ENCODE data around the gene PLEKHH1. TPM values are rescaled to one million over a fixed set of nuclear protein-coding genes. Genes with fewer than 3 reads are reported as not detected.
A peak's percentile ranks its signal among the peaks of the same experiment; 100 is the strongest.

The PLEKHH1 gene
- total and polyA plus RNA-seq, 4 donors = 0.59 to 14.0 (median 2.8) TPM

GRCh38 chr14:67562025-67562775 is 29.1 kb downstream of the PLEKHH1 start:
- Histone ChIP-seq H3K4me1 (ENCODE audit: control insufficient read depth in 1 of 2, insufficient read depth in 2 of 2, low read length in 2 of 2) (no peaks in the 10 kb centered on the region), H3K4me3 (ENCODE audit: low read length in 2 of 2) (no peak overlapping the region), H3K27me3 (ENCODE audit: control insufficient read depth in 1 of 2, insufficient read depth in 2 of 2, low read length in 1 of 2) (no peaks in the 10 kb centered on the region), H3K27ac (ENCODE audit: low read depth in 1 of 2, low read length in 2 of 2) (no peak overlapping the region), H3K36me3 (ENCODE audit: control insufficient read depth in 1 of 2, insufficient read depth in 2 of 2, low read length in 1 of 2) (no peaks in the 10 kb centered on the region), H3K9me3 (ENCODE audit: control insufficient read depth, low read length) (no peaks in the 10 kb centered on the region)
- DNase-seq = peak in 1 of 2 donors; percentile 47
- 87 to 90% methylated on average over 14 of the region's 14 CpGs for WGBS, 2 donors
- intact Hi-C loops (cut with DNase I) = no loop called here
- ATAC-seq (ENCODE audit: low FRiP score) = peak; percentile 15

- ATAC-seq (ENCODE audit: low FRiP score) (peak; percentile 46), DNase-seq (peak in 1 of 2 donors; percentile 60)
- no peaks in the 10 kb centered on the region for H3K27me3 ChIP-seq (ENCODE audit: control insufficient read depth in 1 of 2, insufficient read depth in 2 of 2, low read length in 1 of 2)
- no peak overlapping the region for H3K27ac ChIP-seq (ENCODE audit: low read depth in 1 of 2, low read length in 2 of 2)
- 90 to 94% methylated on average over 5 of the region's 5 CpGs for WGBS, 2 donors
- intact Hi-C loops (cut with DNase I) = no loop called here
- H3K4me3 ChIP-seq (ENCODE audit: low read length in 2 of 2) = no peak overlapping the region
- no peaks in the 10 kb centered on the region for H3K9me3 ChIP-seq (ENCODE audit: control insufficient read depth, low read length)
- H3K36me3 ChIP-seq (ENCODE audit: control insufficient read depth in 1 of 2, insufficient read depth in 2 of 2, low read length in 1 of 2) = no peaks in the 10 kb centered on the region
- no peaks in the 10 kb centered on the region for H3K4me1 ChIP-seq (ENCODE audit: control insufficient read depth in 1 of 2, insufficient read depth in 2 of 2, low read length in 2 of 2)
Measured at GRCh38 chr14:67562776-67563150, 29.7 kb downstream of the PLEKHH1 start.

- H3K27me3 ChIP-seq (ENCODE audit: control insufficient read depth in 1 of 2, insufficient read depth in 2 of 2, low read length in 1 of 2) = no peaks in the 10 kb centered on the region
- ATAC-seq (ENCODE audit: low FRiP score) (no peak), DNase-seq (no peak)
- WGBS, 2 donors = 85 to 86% methylated on average over 5 of the region's 5 CpGs
- H3K36me3 ChIP-seq (ENCODE audit: control insufficient read depth in 1 of 2, insufficient read depth in 2 of 2, low read length in 1 of 2) = no peaks in the 10 kb centered on the region
- no peaks in the 10 kb centered on the region for H3K4me1 ChIP-seq (ENCODE audit: control insufficient read depth in 1 of 2, insufficient read depth in 2 of 2, low read length in 2 of 2)
- intact Hi-C loops (cut with DNase I) = no loop called here
- H3K9me3 ChIP-seq (ENCODE audit: control insufficient read depth, low read length) = no peaks in the 10 kb centered on the region
- H3K27ac ChIP-seq (ENCODE audit: low read depth in 1 of 2, low read length in 2 of 2) = no peak overlapping the region
- no peak overlapping the region for H3K4me3 ChIP-seq (ENCODE audit: low read length in 2 of 2)
Measured at GRCh38 chr14:67564236-67564635, 31.1 kb downstream of the PLEKHH1 start.

GRCh38 chr14:67566908-67567307 is 33.8 kb downstream of the PLEKHH1 start:
- DNase-seq = peak in 1 of 2 donors; percentile 24
- ATAC-seq (ENCODE audit: low FRiP score) = no peak
- no peaks in the 10 kb centered on the region for H3K36me3 ChIP-seq (ENCODE audit: control insufficient read depth in 1 of 2, insufficient read depth in 2 of 2, low read length in 1 of 2)
- no peak overlapping the region for H3K27ac ChIP-seq (ENCODE audit: low read depth in 1 of 2, low read length in 2 of 2)
- intact Hi-C loops (cut with DNase I) = no loop called here
- 63 to 68% methylated on average over 6 of the region's 6 CpGs for WGBS, 2 donors
- no peaks in the 10 kb centered on the region for H3K9me3 ChIP-seq (ENCODE audit: control insufficient read depth, low read length)
- H3K4me3 ChIP-seq (ENCODE audit: low read length in 2 of 2) = no peak overlapping the region
- no peaks in the 10 kb centered on the region for H3K27me3 ChIP-seq (ENCODE audit: control insufficient read depth in 1 of 2, insufficient read depth in 2 of 2, low read length in 1 of 2)
- no peaks in the 10 kb centered on the region for H3K4me1 ChIP-seq (ENCODE audit: control insufficient read depth in 1 of 2, insufficient read depth in 2 of 2, low read length in 2 of 2)

- WGBS, 2 donors = 74 to 81% methylated on average over 3 of the region's 3 CpGs
- H3K36me3 ChIP-seq (ENCODE audit: control insufficient read depth in 1 of 2, insufficient read depth in 2 of 2, low read length in 1 of 2) = no peaks in the 10 kb centered on the region
- intact Hi-C loops (cut with DNase I) = loop anchor here in 1 of 2 donors (2.0 kb wide), 1 partner anchor 141 kb away; no protein-coding TSS in a partner anchor
- no peaks in the 10 kb centered on the region for H3K4me1 ChIP-seq (ENCODE audit: control insufficient read depth in 1 of 2, insufficient read depth in 2 of 2, low read length in 2 of 2)
- DNase-seq = peak in 1 of 2 donors; percentile 11
- no peaks in the 10 kb centered on the region for H3K9me3 ChIP-seq (ENCODE audit: control insufficient read depth, low read length)
- no peak overlapping the region for H3K27ac ChIP-seq (ENCODE audit: low read depth in 1 of 2, low read length in 2 of 2)
- no peaks in the 10 kb centered on the region for H3K27me3 ChIP-seq (ENCODE audit: control insufficient read depth in 1 of 2, insufficient read depth in 2 of 2, low read length in 1 of 2)
- no peak overlapping the region for H3K4me3 ChIP-seq (ENCODE audit: low read length in 2 of 2)
- no peak for ATAC-seq (ENCODE audit: low FRiP score)
Measured at GRCh38 chr14:67567654-67568053, 34.6 kb downstream of the PLEKHH1 start.

GRCh38 chr14:67569011-67569650 is 36.0 kb downstream of the PLEKHH1 start:
- Histone ChIP-seq H3K27ac (ENCODE audit: low read depth in 1 of 2, low read length in 2 of 2) (no peak overlapping the region), H3K27me3 (ENCODE audit: control insufficient read depth in 1 of 2, insufficient read depth in 2 of 2, low read length in 1 of 2) (no peaks in the 10 kb centered on the region), H3K36me3 (ENCODE audit: control insufficient read depth in 1 of 2, insufficient read depth in 2 of 2, low read length in 1 of 2) (no peaks in the 10 kb centered on the region), H3K9me3 (ENCODE audit: control insufficient read depth, low read length) (no peaks in the 10 kb centered on the region), H3K4me1 (ENCODE audit: control insufficient read depth in 1 of 2, insufficient read depth in 2 of 2, low read length in 2 of 2) (no peaks in the 10 kb centered on the region), H3K4me3 (ENCODE audit: low read length in 2 of 2) (no peak overlapping the region)
- intact Hi-C loops (cut with DNase I) = loop anchor here in 1 of 2 donors (2.0 kb wide), 1 partner anchor 142 kb away; no protein-coding TSS in a partner anchor
- ATAC-seq (ENCODE audit: low FRiP score) = no peak
- DNase-seq = peak in 1 of 2 donors; percentile 61
- 75 to 80% methylated on average over 11 of the region's 11 CpGs for WGBS, 2 donors

GRCh38 chr14:67569651-67570290 is 36.7 kb downstream of the PLEKHH1 start:
- Histone ChIP-seq H3K4me1 (ENCODE audit: control insufficient read depth in 1 of 2, insufficient read depth in 2 of 2, low read length in 2 of 2) (no peaks in the 10 kb centered on the region), H3K4me3 (ENCODE audit: low read length in 2 of 2) (no peak overlapping the region), H3K36me3 (ENCODE audit: control insufficient read depth in 1 of 2, insufficient read depth in 2 of 2, low read length in 1 of 2) (no peaks in the 10 kb centered on the region), H3K27me3 (ENCODE audit: control insufficient read depth in 1 of 2, insufficient read depth in 2 of 2, low read length in 1 of 2) (no peaks in the 10 kb centered on the region), H3K9me3 (ENCODE audit: control insufficient read depth, low read length) (no peaks in the 10 kb centered on the region), H3K27ac (ENCODE audit: low read depth in 1 of 2, low read length in 2 of 2) (no peak overlapping the region)
- WGBS, 2 donors = 80 to 89% methylated on average over 4 of the region's 4 CpGs
- ATAC-seq (ENCODE audit: low FRiP score) (no peak), DNase-seq (peak in 1 of 2 donors; percentile 14)
- intact Hi-C loops (cut with DNase I) = loop anchor here (2.0 kb wide), 1 partner anchor 143 kb away; no protein-coding TSS in a partner anchor

- no peak overlapping the region for H3K4me3 ChIP-seq (ENCODE audit: low read length in 2 of 2)
- DNase-seq (no peak), ATAC-seq (ENCODE audit: low FRiP score) (no peak)
- H3K27me3 ChIP-seq (ENCODE audit: control insufficient read depth in 1 of 2, insufficient read depth in 2 of 2, low read length in 1 of 2) = no peaks in the 10 kb centered on the region
- WGBS, 2 donors = 85 to 88% methylated on average over 7 of the region's 7 CpGs
- H3K36me3 ChIP-seq (ENCODE audit: control insufficient read depth in 1 of 2, insufficient read depth in 2 of 2, low read length in 1 of 2) = no peaks in the 10 kb centered on the region
- intact Hi-C loops (cut with DNase I) = loop anchor here in 1 of 2 donors (2.0 kb wide), 1 partner anchor 144 kb away; no protein-coding TSS in a partner anchor
- H3K9me3 ChIP-seq (ENCODE audit: control insufficient read depth, low read length) = no peaks in the 10 kb centered on the region
- H3K27ac ChIP-seq (ENCODE audit: low read depth in 1 of 2, low read length in 2 of 2) = no peak overlapping the region
- H3K4me1 ChIP-seq (ENCODE audit: control insufficient read depth in 1 of 2, insufficient read depth in 2 of 2, low read length in 2 of 2) = no peaks in the 10 kb centered on the region
Measured at GRCh38 chr14:67570453-67570852, 37.4 kb downstream of the PLEKHH1 start.
